Measurements from ENCODE around the gene UBE2Q2.
"Not testable (repeated sequence)": the region's sequence is repeated elsewhere in the genome, so short reads cannot be mapped to it uniquely, and the experiment has no call there.

The UBE2Q2 gene

GRCh38 chr15:75866916-75867315 lies 23.7 kb downstream of the UBE2Q2 start:
- DNase-seq (ENCODE audit: low spot score), result no peak

DNA sequence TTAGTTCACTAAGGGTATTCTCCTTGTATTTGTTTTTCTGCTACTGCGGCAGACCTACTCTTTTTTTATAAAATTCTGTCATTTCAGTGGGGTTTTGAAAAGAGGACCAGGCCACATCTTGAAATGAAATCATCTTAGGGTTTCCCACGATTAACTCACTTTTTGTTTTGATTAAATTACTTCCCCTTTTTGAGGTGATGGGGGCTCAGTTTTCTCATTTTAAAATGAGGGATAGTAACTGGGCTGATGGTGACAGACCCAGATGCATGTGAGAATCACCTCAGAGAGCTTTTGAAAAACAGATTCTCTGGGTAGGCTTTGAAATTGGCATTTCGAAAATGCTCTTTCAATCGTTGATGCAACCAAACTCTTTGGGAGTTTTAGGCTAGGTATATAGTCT lies 24.2 kb downstream of the UBE2Q2 start:
- no peak for DNase-seq (ENCODE audit: low spot score)

- DNase-seq (ENCODE audit: low spot score), result no peak
These were observed 24.8 kb downstream of the UBE2Q2 start for GRCh38 chr15:75868019-75868418.

GRCh38 chr15:75869446-75869845 lies 26.2 kb downstream of the UBE2Q2 start:
- no peak for DNase-seq (ENCODE audit: low spot score)

DNA sequence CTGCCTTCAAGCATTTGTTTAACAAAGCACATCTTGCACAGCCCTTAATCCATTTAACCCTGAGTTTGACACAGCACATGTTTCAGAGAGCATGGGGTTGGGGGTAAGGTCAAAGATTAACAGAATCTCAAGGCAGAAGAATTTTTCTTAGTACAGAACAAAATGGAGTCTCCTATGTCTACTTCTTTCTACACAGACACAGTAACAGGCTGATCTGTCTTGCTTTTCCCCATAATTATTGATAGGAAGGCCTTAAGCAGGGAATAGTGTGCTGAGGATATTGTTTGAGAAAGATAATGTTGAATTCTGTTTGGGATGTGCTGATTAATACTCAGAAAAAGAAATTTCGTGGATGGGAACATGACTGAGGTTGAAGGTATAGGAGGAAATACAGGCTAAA lies 28.3 kb downstream of the UBE2Q2 start:
- DNase-seq (ENCODE audit: low spot score), result not testable (repeated sequence)

GRCh38 chr15:75872403-75872990 lies 29.2 kb downstream of the UBE2Q2 start:
- no peak for DNase-seq (ENCODE audit: low spot score)

GRCh38 chr15:75884041-75884440 lies 40.8 kb downstream of the UBE2Q2 start:
- DNase-seq (ENCODE audit: low spot score), result peak; percentile 18

DNA sequence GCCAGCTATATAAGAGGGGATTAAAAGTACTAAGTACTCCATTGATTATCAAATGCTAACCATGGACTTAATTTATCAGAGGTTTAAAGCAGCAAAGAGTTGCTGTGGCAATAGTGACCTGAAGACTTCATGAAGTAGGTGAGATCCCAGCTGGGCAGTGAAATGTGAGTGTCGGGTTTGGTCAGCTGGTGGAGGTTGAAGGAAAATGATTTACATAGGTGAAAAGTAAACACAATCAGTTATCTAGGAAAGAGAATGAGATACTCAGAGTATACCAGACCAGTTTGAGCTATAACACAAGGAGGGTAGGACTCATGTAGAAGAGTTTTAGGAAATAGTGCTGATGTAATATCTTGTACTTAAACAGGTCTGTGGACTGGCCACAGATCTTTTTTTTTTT lies 43.9 kb downstream of the UBE2Q2 start:
- no peak for DNase-seq (ENCODE audit: low spot score)

GRCh38 chr15:75891895-75892294 lies 48.6 kb downstream of the UBE2Q2 start:
- DNase-seq (ENCODE audit: low spot score), result peak; percentile 69

DNA sequence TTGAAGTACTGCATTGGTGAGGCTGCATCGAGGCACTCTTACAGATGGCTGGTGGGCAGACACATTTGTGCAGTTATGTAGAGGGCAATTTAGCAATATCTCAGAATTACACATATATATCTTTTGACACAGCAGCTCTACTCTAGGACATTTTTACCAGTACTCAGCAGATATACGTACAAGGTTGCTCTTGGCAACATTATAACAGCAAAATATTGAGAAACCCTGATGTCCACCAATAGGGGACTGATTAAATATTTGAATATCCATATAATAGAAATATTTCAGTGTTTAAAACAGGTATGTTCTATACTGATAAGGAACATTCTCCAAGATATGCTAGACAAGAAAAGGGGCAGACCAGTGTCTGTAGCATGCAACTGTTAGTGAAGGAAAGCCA lies 52.5 kb downstream of the UBE2Q2 start:
- DNase-seq (ENCODE audit: low spot score), result no peak

- DNase-seq (ENCODE audit: low spot score), result no peak
These were observed 57.3 kb downstream of the UBE2Q2 start for GRCh38 chr15:75900577-75900976.

GRCh38 chr15:75902129-75902557 lies 58.9 kb downstream of the UBE2Q2 start:
- no peak for DNase-seq (ENCODE audit: low spot score)

GRCh38 chr15:75903331-75904239 lies 60.3 kb downstream of the UBE2Q2 start, which contains the start of gene FBXO22:
Gene FBXO22, plus strand, starts transcription at chr15:75903878. Its CDS starts 86 bp downstream, at chr15:75903964.
- DNase-seq (ENCODE audit: low spot score), result peak; percentile 95

GRCh38 chr15:75905231-75905630 lies 62.0 kb downstream of the UBE2Q2 start:
- no peak for DNase-seq (ENCODE audit: low spot score)

- DNase-seq (ENCODE audit: low spot score), result not testable (repeated sequence)
These were observed 67.1 kb downstream of the UBE2Q2 start for GRCh38 chr15:75910355-75910754.

DNA sequence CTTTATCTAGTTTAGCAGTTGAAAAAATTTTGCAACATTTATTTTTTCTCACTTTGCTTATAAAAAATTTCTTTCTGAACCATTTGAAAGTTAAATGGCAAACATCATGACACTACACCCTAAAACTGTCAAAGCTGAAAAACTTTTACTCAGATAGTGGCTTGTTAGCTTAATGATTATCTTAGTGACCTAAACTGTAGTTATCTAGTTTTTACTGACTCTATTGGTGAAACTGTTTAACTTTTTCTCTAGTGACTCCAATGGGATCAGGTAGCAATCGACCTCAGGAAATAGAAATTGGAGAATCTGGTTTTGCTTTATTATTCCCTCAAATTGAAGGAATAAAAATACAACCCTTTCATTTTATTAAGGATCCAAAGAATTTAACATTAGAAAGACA lies 73.7 kb downstream of the UBE2Q2 start:
- DNase-seq (ENCODE audit: low spot score), result no peak

GRCh38 chr15:75918135-75918534 lies 74.9 kb downstream of the UBE2Q2 start:
- no peak for DNase-seq (ENCODE audit: low spot score)

- DNase-seq (ENCODE audit: low spot score), result no peak
These were observed 76.8 kb downstream of the UBE2Q2 start for GRCh38 chr15:75920079-75920478.

DNA sequence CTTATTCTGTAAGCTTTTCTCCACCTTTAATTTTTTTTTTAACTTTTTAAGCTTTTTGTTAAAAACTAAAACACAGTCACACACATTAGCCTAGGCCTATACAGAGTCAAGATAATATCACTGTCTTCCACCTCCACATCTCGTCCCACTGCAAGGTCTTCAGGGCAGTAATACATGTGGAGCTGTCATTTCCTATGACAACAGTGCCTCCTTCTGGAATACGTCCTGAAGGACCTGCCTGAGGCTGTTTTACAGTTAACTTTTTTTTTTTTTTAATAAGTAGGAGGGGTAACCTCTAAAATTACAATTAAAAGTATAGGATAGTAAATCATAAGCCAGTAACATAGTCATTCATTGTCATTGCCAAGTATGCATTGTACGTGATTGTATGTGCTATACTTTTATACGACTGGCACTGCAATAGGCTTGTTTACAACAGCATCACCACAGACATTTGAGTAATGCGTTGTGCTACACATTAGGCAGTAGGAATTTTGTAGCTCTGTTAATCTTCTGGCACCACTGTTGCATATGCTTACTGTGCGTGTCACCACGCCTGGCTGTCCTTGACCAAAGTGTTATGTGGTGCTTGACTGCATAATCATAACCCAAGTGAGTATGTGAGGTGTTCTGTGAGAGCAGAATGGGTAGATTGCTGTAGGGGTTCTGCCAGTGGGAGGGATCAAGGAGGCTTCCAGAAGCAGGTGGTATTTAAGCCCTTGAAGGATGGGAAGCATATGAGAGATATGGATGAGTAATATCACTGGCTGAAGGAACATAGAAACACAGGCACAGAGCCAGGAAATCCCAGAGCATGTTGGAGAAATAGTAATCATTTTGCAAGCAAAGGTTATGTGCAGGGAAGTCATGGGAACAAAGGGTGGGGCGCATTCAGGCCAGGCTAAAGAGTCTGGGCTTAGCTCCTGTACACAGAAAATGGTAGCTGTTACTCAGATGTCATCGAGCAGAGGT lies 78.8 kb downstream of the UBE2Q2 start:
- DNase-seq (ENCODE audit: low spot score), result peak; percentile 33

DNA sequence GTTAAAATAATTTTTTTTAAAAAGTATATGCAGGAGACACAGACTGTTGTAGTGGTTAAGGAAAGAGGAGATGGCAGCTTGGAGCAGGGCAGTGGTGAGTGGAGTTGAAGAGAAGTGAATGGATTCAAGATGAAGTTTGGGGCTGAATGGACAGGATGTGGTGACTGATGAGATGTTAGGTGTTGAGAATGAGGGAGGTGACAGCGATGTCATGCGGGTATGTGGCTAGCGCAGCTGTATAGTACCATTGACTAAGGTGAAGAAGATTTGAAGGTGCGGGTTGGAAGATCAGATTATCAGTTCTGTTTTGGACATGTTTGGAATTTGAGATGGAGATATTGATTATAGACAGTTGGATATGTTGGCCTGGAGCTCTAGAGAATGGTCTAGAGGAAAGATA lies 80.5 kb downstream of the UBE2Q2 start:
- DNase-seq (ENCODE audit: low spot score), result no peak

DNA sequence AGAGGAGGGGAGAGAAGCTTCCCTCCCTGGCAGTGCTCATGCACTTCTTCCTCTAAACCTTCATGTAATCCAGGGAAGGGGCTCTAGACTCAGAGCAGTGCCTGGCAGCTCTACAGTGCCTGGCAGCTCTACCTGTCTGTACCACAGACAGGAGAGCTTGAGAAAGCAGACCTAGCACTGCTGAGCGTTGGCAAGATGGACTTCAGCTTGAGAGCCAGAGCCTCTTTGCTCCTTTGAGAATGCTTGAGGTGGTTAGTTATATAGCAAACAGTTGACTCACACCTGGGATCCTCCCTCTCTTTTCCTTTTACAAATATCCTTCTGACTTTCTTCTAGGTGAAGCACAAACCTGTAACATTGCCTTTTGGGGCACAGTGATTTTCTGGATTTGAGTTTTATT lies 81.3 kb downstream of the UBE2Q2 start:
- no peak for DNase-seq (ENCODE audit: low spot score)

DNA sequence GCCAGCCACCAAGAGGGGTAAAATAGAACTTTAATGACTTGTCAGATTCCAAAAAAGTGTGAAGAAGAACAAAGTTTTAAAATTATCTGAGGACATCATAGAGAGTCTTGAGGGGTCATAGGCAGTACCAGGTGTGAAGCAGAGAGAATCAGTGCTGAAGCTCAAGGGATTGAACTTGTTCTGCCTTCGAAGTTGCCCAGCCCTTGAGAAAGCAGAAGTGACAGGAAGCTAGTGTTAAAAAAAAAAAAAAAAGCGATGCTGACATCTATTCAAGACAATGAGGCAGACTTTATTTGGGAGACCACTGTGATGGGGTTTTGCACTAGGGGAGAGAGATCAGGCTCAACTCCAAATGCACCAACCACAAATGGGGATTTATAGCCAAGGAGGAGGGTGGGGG lies 82.2 kb downstream of the UBE2Q2 start:
- no peak for DNase-seq (ENCODE audit: low spot score)
